Measurements from ENCODE around the gene ST6GALNAC2. TPM values are rescaled to one million over a fixed set of nuclear protein-coding genes. Genes with fewer than 3 reads are reported as not detected.
"Not testable (repeated sequence)": the region's sequence is repeated elsewhere in the genome, so short reads cannot be mapped to it uniquely, and the experiment has no call there.

Gene ST6GALNAC2
- total RNA-seq, 1 donor from 2014 or later, result 104 TPM

- intact Hi-C loops (cut with DNase I), result no loop called here
- ATAC-seq (no peak), DNase-seq (ENCODE audit: low spot score) (no peak)
Measured at GRCh38 chr17:76574166-76574565, 11.5 kb downstream of the ST6GALNAC2 start.

- DNase-seq (ENCODE audit: low spot score) (no peak), ATAC-seq (no peak)
Measured at GRCh38 chr17:76573096-76573495, 12.6 kb downstream of the ST6GALNAC2 start.

GRCh38 chr17:76572201-76572910 lies 13.3 kb downstream of the ST6GALNAC2 start:
- ATAC-seq, result no peak
- intact Hi-C loops (cut with DNase I), result no loop called here

More at GRCh38 chr17:76573096-76573495, 12.6 kb downstream of the ST6GALNAC2 start:
- intact Hi-C loops (cut with DNase I), result no loop called here

GRCh38 chr17:76570877-76571471 lies 14.7 kb downstream of the ST6GALNAC2 start:
- intact Hi-C loops (cut with DNase I), result no loop called here

More at GRCh38 chr17:76572201-76572910, 13.3 kb downstream of the ST6GALNAC2 start:
- DNase-seq (ENCODE audit: low spot score), result no peak

GRCh38 chr17:76570457-76570856 lies 15.2 kb downstream of the ST6GALNAC2 start:
- ATAC-seq (no peak), DNase-seq (ENCODE audit: low spot score) (no peak)
- intact Hi-C loops (cut with DNase I), result no loop called here

More at GRCh38 chr17:76570877-76571471, 14.7 kb downstream of the ST6GALNAC2 start:
- ATAC-seq (no peak), DNase-seq (ENCODE audit: low spot score) (no peak)

- ATAC-seq, result peak; percentile 90
- intact Hi-C loops (cut with DNase I), result no loop called here
- DNase-seq (ENCODE audit: low spot score), result peak; percentile 87
Measured at GRCh38 chr17:76569607-76570279, 15.9 kb downstream of the ST6GALNAC2 start.

GRCh38 chr17:76568811-76569221 lies 16.8 kb downstream of the ST6GALNAC2 start:
- peak; percentile 7 for ATAC-seq
- intact Hi-C loops (cut with DNase I), result no loop called here
- DNase-seq (ENCODE audit: low spot score), result no peak

- DNase-seq (ENCODE audit: low spot score) (no peak), ATAC-seq (peak; percentile 55)
- intact Hi-C loops (cut with DNase I), result no loop called here
Measured at GRCh38 chr17:76567634-76568432, 17.8 kb downstream of the ST6GALNAC2 start.

- intact Hi-C loops (cut with DNase I), result no loop called here
- no peak for ATAC-seq
- no peak for DNase-seq (ENCODE audit: low spot score)
Measured at GRCh38 chr17:76566988-76567431, 18.6 kb downstream of the ST6GALNAC2 start.

- intact Hi-C loops (cut with DNase I), result no loop called here
- DNase-seq (ENCODE audit: low spot score) (no peak), ATAC-seq (no peak)
Measured at GRCh38 chr17:76566613-76566943, 19.1 kb downstream of the ST6GALNAC2 start.

GRCh38 chr17:76565728-76566612 lies 19.7 kb downstream of the ST6GALNAC2 start:
- no peak for DNase-seq (ENCODE audit: low spot score)
- intact Hi-C loops (cut with DNase I), result no loop called here

GRCh38 chr17:76564991-76565727 lies 20.5 kb downstream of the ST6GALNAC2 start:
- DNase-seq (ENCODE audit: low spot score); ATAC-seq; intact Hi-C loops (cut with DNase I): not testable (repeated sequence)

More at GRCh38 chr17:76565728-76566612, 19.7 kb downstream of the ST6GALNAC2 start:
- no peak for ATAC-seq

GRCh38 chr17:76563359-76563758 lies 22.3 kb downstream of the ST6GALNAC2 start:
- ATAC-seq; DNase-seq (ENCODE audit: low spot score); intact Hi-C loops (cut with DNase I): not testable (repeated sequence)

- DNase-seq (ENCODE audit: low spot score) (no peak), ATAC-seq (no peak)
- intact Hi-C loops (cut with DNase I), result no loop called here
Measured at GRCh38 chr17:76562734-76563148, 22.9 kb downstream of the ST6GALNAC2 start.

- intact Hi-C loops (cut with DNase I), result no loop called here
- DNase-seq (ENCODE audit: low spot score) (no peak), ATAC-seq (peak; percentile 1)
Measured at GRCh38 chr17:76561799-76562268, 23.8 kb downstream of the ST6GALNAC2 start.

- intact Hi-C loops (cut with DNase I), result no loop called here
- no peak for DNase-seq (ENCODE audit: low spot score)
- no peak for ATAC-seq
Measured at GRCh38 chr17:76561332-76561731, 24.3 kb downstream of the ST6GALNAC2 start.

- ATAC-seq, result no peak
- intact Hi-C loops (cut with DNase I), result no loop called here
Measured at GRCh38 chr17:76560877-76561221, 24.8 kb downstream of the ST6GALNAC2 start.

More at GRCh38 chr17:76560877-76561221, 24.8 kb downstream of the ST6GALNAC2 start:
- DNase-seq (ENCODE audit: low spot score), result no peak
